SU-DHL-6 (cell line): ENCODE measurements around the gene TKFC.

Experiments
- CTCF ChIP-seq: fragments of 200-600 bp; sonication (generic); IDR thresholded peaks from one replicate; pipeline ENCODE4 v1.5.1; 2017; ENCODE audit warnings: antibody characterized with exemption, mild to moderate bottlenecking, low read length, moderate library complexity; ENCODE audit not compliant: insufficient read depth, poor library complexity, severe bottlenecking
- EZH2phosphoT487 ChIP-seq: fragments of 200-600 bp; sonication (generic), shearing (Covaris generic); conservative IDR thresholded peaks from 2 replicates; pipeline ENCODE4 v1.6.1; 2018; ENCODE audit warnings: mild to moderate bottlenecking, antibody characterized with exemption, low read length, moderate library complexity, mixed read lengths

GRCh38 chr11:61327669-61328071, 5.4 kb upstream of the TKFC start:
- TF ChIP-seq CTCF (no peak), EZH2phosphoT487 (no peak)
